B cell (primary cell): ENCODE measurements around the gene NFKBIB. TPM values are rescaled to one million over a fixed set of nuclear protein-coding genes. Genes with fewer than 3 reads are reported as not detected.

Experiments
- ATAC-seq: fragments of 200-7000 bp; cut with Tn5 transposase; one replicate; pipeline ENCODE4 v1.10.0; 2021; ENCODE audit warnings: low read depth, mild to moderate bottlenecking, moderate number of reproducible peaks, moderate library complexity
- CTCF ChIA-PET: fragments of 350-600 bp; sonication (Branson Sonifier 250); formaldehyde crosslinking; loops from one replicate; lab custom pipeline; 2021; ENCODE audit warnings: antibody characterized with exemption, inconsistent platforms; lab: Charles Lee
- POLR2A ChIA-PET: fragments of 350-600 bp; sonication (Branson Sonifier 250); formaldehyde crosslinking; loops from one replicate; lab custom pipeline; 2021; ENCODE audit warnings: antibody characterized with exemption; lab: Charles Lee
- DNase-seq: peaks from one replicate; pipeline ENCODE4 v3.0.0; 2013
- H2AFZ ChIP-seq: 2 replicates; pipeline ENCODE4 v1.6.1; 2012; ENCODE audit warnings: mild to moderate bottlenecking, low read depth, low read length; ENCODE audit not compliant: insufficient read depth, poor library complexity, severe bottlenecking
- H3K27ac ChIP-seq, 2 donors: 1 replicate in 1 of 2; 2 replicates in 1 of 2; pipeline ENCODE4 v1.5.1; 2012 to 2013; ENCODE audit warnings: low read length in 2 of 2, mild to moderate bottlenecking in 2 of 2, moderate library complexity in 1 of 2
- H3K27me3 ChIP-seq, 4 experiments: fragments of 200-600 bp in 1 of 4; sonication (generic) in 1 of 4; replicated peaks in 1 of 4; 1 replicate in 2 of 4; 2 replicates in 2 of 4; pipeline versions ENCODE4 v1.6.1 to v1.7.0; 2013 to 2016; ENCODE audit warnings: low read length in 3 of 4, mild to moderate bottlenecking in 2 of 4, mixed read lengths in 1 of 4, moderate library complexity in 1 of 4; ENCODE audit not compliant: insufficient read depth in 4 of 4, control insufficient read depth in 3 of 4; ENCODE audit errors: control extremely low read depth in 1 of 4
- H3K36me3 ChIP-seq, 2 experiments: replicated peaks in 1 of 2; 1 replicate in 1 of 2; 2 replicates in 1 of 2; pipeline versions ENCODE4 v1.6.1 to v1.7.1; 2013; ENCODE audit warnings: low read length in 1 of 2; ENCODE audit not compliant: insufficient read depth in 2 of 2, control insufficient read depth in 1 of 2; ENCODE audit errors: control extremely low read depth in 1 of 2, extremely low read depth in 1 of 2
- H3K4me1 ChIP-seq, 2 donors: fragments of 200-600 bp in 1 of 2; sonication (generic) in 1 of 2; 1 replicate in 1 of 2; 2 replicates in 1 of 2; pipeline versions ENCODE4 v1.5.1 to v1.6.1; 2013 to 2017; ENCODE audit warnings: low read length in 2 of 2; ENCODE audit not compliant: control insufficient read depth in 2 of 2, insufficient read depth in 2 of 2
- H3K4me2 ChIP-seq: replicated peaks from 2 replicates; pipeline ENCODE3; 2012; ENCODE audit warnings: mild to moderate bottlenecking, low read depth, low read length; ENCODE audit not compliant: poor library complexity, severe bottlenecking
- H3K4me3 ChIP-seq, 5 experiments: fragments of 200-600 bp in 1 of 5; sonication (generic) in 1 of 5; 1 replicate in 3 of 5; 2 replicates in 2 of 5; pipeline versions ENCODE4 v1.5.1 to v1.7.0; 2011 to 2016; ENCODE audit warnings: low read length in 4 of 5, mild to moderate bottlenecking in 4 of 5, low read depth in 2 of 5, control low read depth in 1 of 5, moderate library complexity in 1 of 5; ENCODE audit not compliant: insufficient read depth in 1 of 5; ENCODE audit errors: control extremely low read depth in 1 of 5, extremely low read depth in 1 of 5
- H3K79me2 ChIP-seq: fragments of 200-600 bp; sonication (generic); one replicate; pipeline ENCODE4 v1.6.0; 2016; ENCODE audit warnings: low read length; ENCODE audit not compliant: control insufficient read depth, insufficient read depth
- H3K9ac ChIP-seq: fragments of 200-600 bp; sonication (generic); 2 replicates; pipeline ENCODE4 v1.6.1; 2017; ENCODE audit warnings: mild to moderate bottlenecking, low read length, moderate library complexity
- H3K9me3 ChIP-seq, 3 donors: one replicate each; pipeline versions ENCODE4 v1.6.1 to v1.7.1; 2013; ENCODE audit warnings: low read length in 2 of 3; ENCODE audit not compliant: control insufficient read depth in 2 of 3, insufficient read depth in 1 of 3; ENCODE audit errors: control extremely low read depth in 1 of 3
- H4K20me1 ChIP-seq: 2 replicates; pipeline ENCODE4 v1.6.0; 2012; ENCODE audit warnings: mild to moderate bottlenecking, low read length; ENCODE audit not compliant: insufficient read depth, control insufficient read depth, poor library complexity, severe bottlenecking
- H3K27ac Mint-ChIP-seq: one replicate; pipeline ENCODE4 v1.8.0; 2021; ENCODE audit warnings: mixed read lengths
- H3K27me3 Mint-ChIP-seq: one replicate; pipeline ENCODE4 v1.8.0; 2021; ENCODE audit warnings: mixed read lengths
- H3K4me1 Mint-ChIP-seq: one replicate; pipeline ENCODE4 v1.8.0; 2021; ENCODE audit warnings: mixed read lengths
- H3K4me3 Mint-ChIP-seq: one replicate; pipeline ENCODE4 v1.8.0; 2021; ENCODE audit warnings: mixed read lengths
- H3K9me3 Mint-ChIP-seq: one replicate; pipeline ENCODE4 v1.8.0; 2022; ENCODE audit warnings: mixed read lengths; ENCODE audit not compliant: insufficient read depth
- CTCF ChIP-seq: fragments of 200-600 bp; IDR thresholded peaks from one replicate; pipeline ENCODE4 v1.8.0; 2022; ENCODE audit warnings: antibody characterized with exemption, mild to moderate bottlenecking
- EZH2 ChIP-seq: IDR thresholded peaks from 2 replicates; pipeline ENCODE4 v1.6.1; 2012; ENCODE audit warnings: borderline replicate concordance, low read depth, mild to moderate bottlenecking, moderate library complexity, low read length; ENCODE audit not compliant: insufficient read depth, poor library complexity, severe bottlenecking
- WGBS: methylation state at CpG from one replicate; pipeline ENCODE4 v1.1.5; 2013; ENCODE audit warnings: missing lambda C conversion rate; ENCODE audit not compliant: insufficient coverage; 5-methylcytosine and 5-hydroxymethylcytosine counted together
- intact Hi-C: fragments of 100-400 bp; cut with micrococcal nuclease; formaldehyde crosslinking; loops from one replicate; pipeline ENCODE4 v1.10.0; 2022
- polyA plus RNA-seq: library from polyadenylated mRNA; depleted of rRNA; stranded (reverse); fragments of >200 nt; gene quantifications from 2 replicates; pipeline ENCODE4 v1.2.3, GENCODE V29; 2012
- total RNA-seq, 2 donors: library from RNA; stranded (reverse); fragments of 120-200 nt in 1 of 2; gene quantifications; 1 replicate in 1 of 2; 2 replicates in 1 of 2; pipeline versions ENCODE4 v1.2.3 to v1.2.4, GENCODE V29; 2013 to 2022

Gene NFKBIB
- total and polyA plus RNA-seq, 2 donors (not counting 1 experiment from before 2014, with no cell fraction given) = 30.3 to 54.4 TPM

GRCh38 chr19:38869836-38870607 lies 29.7 kb upstream of the NFKBIB start:
- CTCF ChIA-PET = interaction anchor here (0.7 to 4.2 kb wide), 21 partner anchors 8 to 251 kb away, joined by 3 to 42 read pairs (median 9); partner anchors contain the start of genes ECH1, EIF3K, MRPS12 and NFKBIB
- Histone ChIP-seq H3K27ac (peak overlapping the region; percentile 72 to 76), H3K4me3 (peak overlapping the region; percentile 70 to 97 (median 86)), H4K20me1 (no peaks in the 10 kb centered on the region), H3K4me2 (peak overlapping the region; percentile 99), H3K4me1 (peaks cover 40 to 53% of the 10 kb centered on the region in 2 donors), H3K27me3 (no peaks in the 10 kb centered on the region), H3K9ac (peak overlapping the region; percentile 91), H3K79me2 (peaks cover 20% of the 10 kb centered on the region), H3K36me3 (peaks cover 0 to 7% of the 10 kb centered on the region in 2 experiments), H2AFZ (peak overlapping the region; percentile 80), H3K9me3 (peaks cover 0 to 6% (median 0%) of the 10 kb centered on the region in 3 donors)
- DNase-seq = peak; percentile 97
- peak; percentile 86 for TF ChIP-seq CTCF
- TF ChIP-seq EZH2 = no peak
- peak overlapping the region; percentile 95 for H3K4me3 Mint-ChIP-seq
- H3K27me3 Mint-ChIP-seq = no peaks in the 10 kb centered on the region
- no peaks in the 10 kb centered on the region for H3K9me3 Mint-ChIP-seq
- intact Hi-C loops = loop anchor here (1.0 to 10.0 kb wide), 9 partner anchors 8 to 535 kb away; partner anchors contain the start of genes ECH1, FAM98C, MRPS12 and NFKBIB
- POLR2A ChIA-PET = interaction anchor here (0.6 to 10.3 kb wide), 14 partner anchors 8 to 135 kb away, joined by 3 to 237 read pairs (median 4); partner anchors contain the start of genes ECH1, HNRNPL, MRPS12 and RINL
- peaks cover 54% of the 10 kb centered on the region for H3K4me1 Mint-ChIP-seq
- peak overlapping the region; percentile 92 for H3K27ac Mint-ChIP-seq
- ATAC-seq = peak; percentile 87
- 19% methylated on average over 47 of the region's 62 CpGs for WGBS
